A549 treated with Mapracorat at 1 μM for 4 hours (cell line): ENCODE data around the gene CAVIN1. TPM values are rescaled to one million over a fixed set of nuclear protein-coding genes. Genes with fewer than 3 reads are reported as not detected.

Experiments used
- total RNA-seq: library from RNA; stranded (reverse); fragments of 200-300 nt; extraction: Qiagen RNA extraction; gene quantifications from 5 replicates; pipeline ENCODE4 v1.2.3, GENCODE V29; 2022

Gene CAVIN1, protein sequence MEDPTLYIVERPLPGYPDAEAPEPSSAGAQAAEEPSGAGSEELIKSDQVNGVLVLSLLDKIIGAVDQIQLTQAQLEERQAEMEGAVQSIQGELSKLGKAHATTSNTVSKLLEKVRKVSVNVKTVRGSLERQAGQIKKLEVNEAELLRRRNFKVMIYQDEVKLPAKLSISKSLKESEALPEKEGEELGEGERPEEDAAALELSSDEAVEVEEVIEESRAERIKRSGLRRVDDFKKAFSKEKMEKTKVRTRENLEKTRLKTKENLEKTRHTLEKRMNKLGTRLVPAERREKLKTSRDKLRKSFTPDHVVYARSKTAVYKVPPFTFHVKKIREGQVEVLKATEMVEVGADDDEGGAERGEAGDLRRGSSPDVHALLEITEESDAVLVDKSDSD
- 373 to 459 TPM (median 442 TPM) in 5 replicates for total RNA-seq

DNA sequence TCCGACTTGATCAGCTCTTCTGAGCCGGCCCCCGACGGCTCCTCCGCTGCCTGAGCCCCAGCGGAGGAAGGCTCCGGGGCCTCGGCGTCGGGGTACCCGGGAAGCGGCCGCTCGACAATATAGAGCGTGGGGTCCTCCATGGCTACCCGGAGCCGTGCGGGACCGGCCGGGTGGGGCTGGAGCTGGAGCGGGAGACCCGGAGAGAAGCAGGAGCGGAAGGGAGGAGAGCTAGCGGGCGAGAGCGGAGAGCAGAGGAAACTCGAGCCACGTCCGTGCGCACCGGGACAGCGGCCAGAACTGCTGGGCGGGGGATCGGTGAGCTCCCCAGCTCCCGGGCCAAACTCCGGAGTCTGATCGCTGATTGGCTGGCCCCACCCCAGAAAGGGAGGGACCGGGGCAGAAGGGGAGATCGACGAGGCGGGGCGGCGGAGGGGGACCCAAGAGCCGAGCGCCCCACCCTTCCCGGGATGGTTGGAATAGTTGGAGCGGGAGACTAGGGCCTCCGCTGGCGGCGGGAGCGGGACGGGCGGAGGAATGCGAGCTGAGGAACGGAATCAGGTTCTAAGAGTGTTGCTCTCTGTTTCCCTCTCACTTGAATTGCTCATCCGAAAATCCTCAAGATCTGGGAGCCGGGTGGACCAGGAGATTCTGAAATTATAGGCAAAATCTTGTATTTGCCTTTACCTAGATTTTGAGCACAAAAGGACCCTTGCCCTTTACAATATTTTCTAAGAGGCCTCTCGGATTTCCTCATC lies at the start of gene CAVIN1:
Gene CAVIN1 (minus strand): TSS at position 299 of the 755 bp plus-strand sequence. CDS start 159 bp downstream, at position 140.

DNA sequence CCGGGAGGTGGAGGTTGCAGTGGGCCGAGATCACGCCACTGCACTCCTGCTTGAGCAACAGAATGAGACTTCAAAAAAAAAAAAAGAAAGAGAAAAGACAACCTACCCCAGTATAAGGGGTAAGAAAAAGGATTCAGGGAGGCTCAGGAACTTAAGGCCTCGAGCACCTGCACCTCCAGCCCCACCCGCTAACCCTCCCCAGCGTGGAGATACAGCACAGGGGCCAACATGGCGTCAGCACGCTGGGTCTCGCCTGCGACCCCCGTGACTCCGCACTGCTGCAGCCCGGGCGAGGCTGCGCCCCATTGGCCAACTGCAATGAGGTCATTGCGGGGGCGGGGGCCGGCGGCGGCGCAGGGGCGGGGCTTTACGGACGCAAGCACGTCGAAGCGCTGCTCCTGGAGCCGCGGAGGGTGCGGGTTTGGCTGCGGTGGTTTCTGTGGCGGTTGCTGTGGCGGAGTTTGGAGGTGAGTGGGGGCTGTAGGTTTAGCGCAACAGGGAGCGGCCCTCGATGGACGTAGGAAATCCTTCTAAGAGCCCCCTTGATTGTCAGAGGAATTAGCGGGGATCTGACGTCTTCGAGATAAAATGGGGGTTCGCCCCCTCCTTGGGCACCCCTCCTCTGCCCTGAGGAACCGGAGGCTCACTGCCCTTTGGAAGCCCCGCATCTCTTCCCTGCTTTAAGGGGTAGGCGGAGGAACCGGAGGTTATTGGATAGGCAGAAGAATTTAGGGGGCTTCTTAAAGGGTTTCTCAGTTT lies 35.6 kb upstream of the CAVIN1 start, which contains the start of gene ATP6V0A1:
Gene ATP6V0A1 (plus strand): TSS at position 382 of the 759 bp plus-strand sequence. CDS start 2,017 bp downstream, outside the sequence.

DNA sequence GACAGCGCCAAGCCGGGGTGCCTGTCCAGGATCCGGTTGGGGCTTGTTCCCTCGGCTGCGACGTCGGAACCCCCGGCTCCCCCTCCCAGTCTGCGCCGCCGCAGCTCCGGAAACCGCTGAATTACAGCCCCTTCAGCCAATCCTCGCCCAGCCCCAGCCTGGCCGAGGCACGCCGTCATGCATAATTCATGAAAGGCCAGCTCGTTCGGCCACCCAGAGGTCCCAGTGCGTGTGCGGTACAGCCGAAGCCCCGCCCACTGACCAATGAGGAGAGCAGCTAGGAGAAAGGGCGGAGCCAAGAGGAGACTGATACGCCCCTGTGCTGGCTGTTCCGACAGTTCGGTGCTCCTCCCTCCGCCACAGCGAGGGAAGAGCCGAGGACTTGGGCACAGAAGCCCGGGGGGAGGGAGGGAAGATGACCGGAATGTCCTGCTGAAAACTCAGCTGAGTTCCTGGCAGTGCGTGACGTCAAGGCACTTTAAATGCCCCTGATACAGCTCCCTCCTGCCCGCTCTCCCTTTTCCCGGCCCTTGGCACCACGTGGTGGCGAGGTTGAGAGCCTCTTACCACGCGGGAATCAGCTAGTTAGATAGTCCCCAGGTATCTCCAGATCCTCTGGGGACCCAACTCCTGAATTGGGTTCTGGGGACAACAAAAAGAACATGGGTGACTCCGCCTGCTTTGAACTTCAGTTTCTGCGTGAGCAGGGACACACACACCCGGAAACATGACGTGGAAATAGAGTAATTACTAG lies 34.5 kb downstream of the CAVIN1 start, which contains the start of gene STAT3:
Gene STAT3 (minus strand): TSS at position 62 of the 754 bp plus-strand sequence. CDS start 39,926 bp downstream, outside the sequence.

Other genes with a start within 250 kb of the CAVIN1 start
- gene KCNH4, start 242.1 kb downstream of the CAVIN1 start, total RNA-seq, result 0.28 to 0.48 TPM (median 0.41 TPM) in 5 replicates
- 0.44 TPM in 1 of 5 replicates, not detected in the others for gene HCRT, start 237.8 kb downstream of the CAVIN1 start, total RNA-seq
- gene GHDC, start 228.8 kb downstream of the CAVIN1 start, total RNA-seq, result 16.2 to 21.3 TPM (median 20.1 TPM) in 5 replicates
- 22.1 to 30.7 TPM (median 27.2 TPM) in 5 replicates for gene STAT5B, start 146.9 kb downstream of the CAVIN1 start, total RNA-seq
- gene STAT5A, start 134.8 kb downstream of the CAVIN1 start, total RNA-seq, result 5.5 to 7.8 TPM (median 6.2 TPM) in 5 replicates
- gene STAT3, start 34.8 kb downstream of the CAVIN1 start, total RNA-seq, result 62.3 to 77.0 TPM (median 74.2 TPM) in 5 replicates
- 32.1 to 46.4 TPM (median 38.1 TPM) in 5 replicates for gene ATP6V0A1, start 35.6 kb upstream of the CAVIN1 start, total RNA-seq
- gene NAGLU, start 113.0 kb upstream of the CAVIN1 start, total RNA-seq, result 31.0 to 51.3 TPM (median 43.8 TPM) in 5 replicates
- 0.89 to 1.8 TPM (median 1.5 TPM) in 5 replicates for gene HSD17B1, start 129.7 kb upstream of the CAVIN1 start, total RNA-seq
- gene COASY, start 138.9 kb upstream of the CAVIN1 start, total RNA-seq, result 103 to 126 TPM (median 119 TPM) in 5 replicates
- gene MLX, start 143.8 kb upstream of the CAVIN1 start, total RNA-seq, result 56.9 to 68.0 TPM (median 64.9 TPM) in 5 replicates
- gene PSMC3IP, start 154.5 kb upstream of the CAVIN1 start, total RNA-seq, result 35.1 to 37.6 TPM (median 36.0 TPM) in 5 replicates
- 25.8 to 27.9 TPM (median 26.7 TPM) in 5 replicates for gene RETREG3, start 186.1 kb upstream of the CAVIN1 start, total RNA-seq
- 132 to 150 TPM (median 141 TPM) in 5 replicates for gene TUBG1, start 186.4 kb upstream of the CAVIN1 start, total RNA-seq
- 19.0 to 28.2 TPM (median 23.2 TPM) in 5 replicates for gene TUBG2, start 236.0 kb upstream of the CAVIN1 start, total RNA-seq